GM12878 (cell line): ENCODE measurements around the gene CNDP1.

Experiments used
- GABPA ChIP-seq: IDR thresholded peaks from 2 replicates; pipeline ENCODE4 v1.6.1; 2014; ENCODE audit warnings: antibody characterized with exemption, low read depth, mild to moderate bottlenecking, inconsistent platforms
- IRF3 ChIP-seq: fragments of 450-650 bp; IDR thresholded peaks from 2 replicates; pipeline ENCODE4 v1.6.1; 2014; ENCODE audit warnings: mild to moderate bottlenecking
- NBN ChIP-seq: fragments of 450-650 bp; IDR thresholded peaks from 2 replicates; pipeline ENCODE4 v1.6.1; 2016
- POLR2A ChIP-seq: IDR thresholded peaks from 2 replicates; pipeline ENCODE4 v1.6.1; 2011; ENCODE audit warnings: low read depth, mild to moderate bottlenecking, low read length
- RAD51 ChIP-seq: fragments of 450-650 bp; IDR thresholded peaks from 2 replicates; pipeline ENCODE4 v1.6.1; 2016; ENCODE audit warnings: moderate library complexity, mild to moderate bottlenecking, inconsistent platforms
- SIX5 ChIP-seq: IDR thresholded peaks from 2 replicates; pipeline ENCODE4 v1.6.1; 2011; ENCODE audit warnings: mild to moderate bottlenecking, low read depth, low read length, moderate library complexity; ENCODE audit not compliant: severe bottlenecking
- SMC3 ChIP-seq: IDR thresholded peaks from 2 replicates; pipeline ENCODE4 v1.6.1; 2011; ENCODE audit warnings: low read length, improper control_type of control experiment, borderline replicate concordance
- SPI1 ChIP-seq: IDR thresholded peaks from 2 replicates; pipeline ENCODE4 v1.6.1; 2011; ENCODE audit warnings: low read depth, mild to moderate bottlenecking, low read length, moderate library complexity, borderline replicate concordance; ENCODE audit not compliant: insufficient read depth
- USF1 ChIP-seq: IDR thresholded peaks from 2 replicates; pipeline ENCODE4 v1.6.1; 2011; ENCODE audit warnings: borderline replicate concordance, low read depth, mild to moderate bottlenecking, moderate library complexity, mixed read lengths, low read length; ENCODE audit not compliant: insufficient read depth; ENCODE audit errors: extremely low read length
- ZNF384 ChIP-seq: IDR thresholded peaks from 2 replicates; pipeline ENCODE4 v1.6.1; 2012; ENCODE audit warnings: low read depth, mild to moderate bottlenecking, low read length, improper control_type of control experiment, borderline replicate concordance
- TF ChIP-seq, protein P1 (sequence below), 3 experiments: IDR thresholded peaks in 2 of 3; conservative IDR thresholded peaks in 1 of 3; 2 replicates each; pipeline ENCODE4 v1.5.1; 2011; ENCODE audit warnings: low read depth in 3 of 3, low read length in 3 of 3, mild to moderate bottlenecking in 3 of 3, control low read depth in 2 of 3, moderate library complexity in 2 of 3, inconsistent platforms in 1 of 3, mixed read lengths in 1 of 3; ENCODE audit not compliant: control insufficient read depth in 2 of 3, insufficient read depth in 1 of 3; ENCODE audit errors: extremely low read depth in 1 of 3
- TF ChIP-seq, protein P2 (sequence below): IDR thresholded peaks from 2 replicates; pipeline ENCODE4 v1.6.1; 2012; ENCODE audit warnings: mild to moderate bottlenecking, low read depth, low read length

DNA sequence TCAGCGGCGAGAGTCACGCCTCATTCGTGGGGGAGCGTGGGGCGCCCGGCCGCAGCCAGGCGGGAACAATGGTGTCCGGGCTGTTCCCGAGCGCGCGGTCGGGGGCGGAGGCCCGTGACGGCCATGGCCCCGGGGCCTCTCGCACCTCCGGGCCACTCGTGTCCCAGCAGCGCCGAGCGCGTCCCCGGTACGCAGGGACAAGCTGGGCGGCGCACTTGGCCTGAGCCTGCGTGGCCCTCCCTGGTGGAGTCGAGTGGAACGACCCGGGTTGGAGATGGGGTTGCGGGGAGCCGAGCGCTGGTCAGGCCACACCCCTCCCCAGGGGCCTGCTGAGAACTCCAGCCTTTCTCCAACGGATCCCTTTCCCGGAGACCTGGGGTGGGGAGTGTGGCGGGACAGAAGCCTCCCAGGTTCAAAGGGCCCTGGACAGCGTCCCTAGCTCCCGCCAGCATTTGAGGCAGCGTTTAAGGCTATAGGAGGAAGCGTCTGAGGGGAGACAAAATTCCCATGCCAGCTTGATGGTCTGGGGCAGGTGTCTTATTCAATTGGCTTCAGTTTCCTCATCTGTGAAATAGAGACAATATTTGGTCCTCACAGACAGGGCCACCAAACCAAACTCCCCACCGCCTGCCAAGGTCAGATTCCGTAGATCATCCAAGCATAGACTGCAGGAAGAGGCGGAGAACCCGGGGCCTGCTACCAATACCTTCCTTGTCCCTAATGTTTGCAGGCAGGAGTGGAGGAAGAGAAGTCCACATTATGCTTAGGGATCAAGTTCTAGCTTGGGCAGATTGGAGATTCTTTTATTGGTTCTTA is 37.6 kb upstream of the CNDP1 start:
- TF ChIP-seq, protein P1, sequence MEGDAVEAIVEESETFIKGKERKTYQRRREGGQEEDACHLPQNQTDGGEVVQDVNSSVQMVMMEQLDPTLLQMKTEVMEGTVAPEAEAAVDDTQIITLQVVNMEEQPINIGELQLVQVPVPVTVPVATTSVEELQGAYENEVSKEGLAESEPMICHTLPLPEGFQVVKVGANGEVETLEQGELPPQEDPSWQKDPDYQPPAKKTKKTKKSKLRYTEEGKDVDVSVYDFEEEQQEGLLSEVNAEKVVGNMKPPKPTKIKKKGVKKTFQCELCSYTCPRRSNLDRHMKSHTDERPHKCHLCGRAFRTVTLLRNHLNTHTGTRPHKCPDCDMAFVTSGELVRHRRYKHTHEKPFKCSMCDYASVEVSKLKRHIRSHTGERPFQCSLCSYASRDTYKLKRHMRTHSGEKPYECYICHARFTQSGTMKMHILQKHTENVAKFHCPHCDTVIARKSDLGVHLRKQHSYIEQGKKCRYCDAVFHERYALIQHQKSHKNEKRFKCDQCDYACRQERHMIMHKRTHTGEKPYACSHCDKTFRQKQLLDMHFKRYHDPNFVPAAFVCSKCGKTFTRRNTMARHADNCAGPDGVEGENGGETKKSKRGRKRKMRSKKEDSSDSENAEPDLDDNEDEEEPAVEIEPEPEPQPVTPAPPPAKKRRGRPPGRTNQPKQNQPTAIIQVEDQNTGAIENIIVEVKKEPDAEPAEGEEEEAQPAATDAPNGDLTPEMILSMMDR (IDR thresholded peaks at IDR 0.05 in 2 of 3, conservative IDR thresholded peaks at IDR 0.05 in 1 of 3; ENCODE audit: control insufficient read depth in 2 of 3, extremely low read depth in 1 of 3, insufficient read depth in 1 of 3, low read depth in 3 of 3, low read length in 3 of 3), result 0 out of 6 replicates have a peak, but pooled peaks of 1 of the 3 experiments have one; percentile 10
- TF ChIP-seq SIX5, result no peak
- no peak for TF ChIP-seq GABPA
- TF ChIP-seq SMC3, result no peak
- TF ChIP-seq IRF3, result no peak
- TF ChIP-seq, protein P2, sequence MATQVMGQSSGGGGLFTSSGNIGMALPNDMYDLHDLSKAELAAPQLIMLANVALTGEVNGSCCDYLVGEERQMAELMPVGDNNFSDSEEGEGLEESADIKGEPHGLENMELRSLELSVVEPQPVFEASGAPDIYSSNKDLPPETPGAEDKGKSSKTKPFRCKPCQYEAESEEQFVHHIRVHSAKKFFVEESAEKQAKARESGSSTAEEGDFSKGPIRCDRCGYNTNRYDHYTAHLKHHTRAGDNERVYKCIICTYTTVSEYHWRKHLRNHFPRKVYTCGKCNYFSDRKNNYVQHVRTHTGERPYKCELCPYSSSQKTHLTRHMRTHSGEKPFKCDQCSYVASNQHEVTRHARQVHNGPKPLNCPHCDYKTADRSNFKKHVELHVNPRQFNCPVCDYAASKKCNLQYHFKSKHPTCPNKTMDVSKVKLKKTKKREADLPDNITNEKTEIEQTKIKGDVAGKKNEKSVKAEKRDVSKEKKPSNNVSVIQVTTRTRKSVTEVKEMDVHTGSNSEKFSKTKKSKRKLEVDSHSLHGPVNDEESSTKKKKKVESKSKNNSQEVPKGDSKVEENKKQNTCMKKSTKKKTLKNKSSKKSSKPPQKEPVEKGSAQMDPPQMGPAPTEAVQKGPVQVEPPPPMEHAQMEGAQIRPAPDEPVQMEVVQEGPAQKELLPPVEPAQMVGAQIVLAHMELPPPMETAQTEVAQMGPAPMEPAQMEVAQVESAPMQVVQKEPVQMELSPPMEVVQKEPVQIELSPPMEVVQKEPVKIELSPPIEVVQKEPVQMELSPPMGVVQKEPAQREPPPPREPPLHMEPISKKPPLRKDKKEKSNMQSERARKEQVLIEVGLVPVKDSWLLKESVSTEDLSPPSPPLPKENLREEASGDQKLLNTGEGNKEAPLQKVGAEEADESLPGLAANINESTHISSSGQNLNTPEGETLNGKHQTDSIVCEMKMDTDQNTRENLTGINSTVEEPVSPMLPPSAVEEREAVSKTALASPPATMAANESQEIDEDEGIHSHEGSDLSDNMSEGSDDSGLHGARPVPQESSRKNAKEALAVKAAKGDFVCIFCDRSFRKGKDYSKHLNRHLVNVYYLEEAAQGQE, result no peak
- TF ChIP-seq USF1, result no peak
- TF ChIP-seq NBN, result no peak
- no peak for TF ChIP-seq ZNF384
- no peak for TF ChIP-seq SPI1
- no peak for TF ChIP-seq RAD51
- peak; percentile 48 for TF ChIP-seq POLR2A
